Nephron progenitor cell (in vitro differentiated cells): ENCODE data around the gene PRR18.

Experiments used
- DNase-seq: peaks from one replicate; pipeline ENCODE4 v3.0.0; 2021
- H3K27ac Mint-ChIP-seq: 2 replicates; pipeline ENCODE4 v1.8.0; 2021; ENCODE audit warnings: mild to moderate bottlenecking, moderate library complexity, mixed read lengths
- H3K27me3 Mint-ChIP-seq: 2 replicates; pipeline ENCODE4 v1.8.0; 2021; ENCODE audit warnings: mild to moderate bottlenecking, low read depth, mixed read lengths; ENCODE audit not compliant: poor library complexity
- H3K36me3 Mint-ChIP-seq: 2 replicates; pipeline ENCODE4 v1.8.0; 2021; ENCODE audit warnings: low read depth, mixed read lengths
- H3K4me1 Mint-ChIP-seq: 2 replicates; pipeline ENCODE4 v1.8.0; 2021; ENCODE audit warnings: mixed read lengths
- H3K4me3 Mint-ChIP-seq: 2 replicates; pipeline ENCODE4 v1.8.0; 2021; ENCODE audit warnings: mild to moderate bottlenecking, moderate library complexity, mixed read lengths
- H3K9me3 Mint-ChIP-seq: 2 replicates; pipeline ENCODE4 v1.8.0; 2021; ENCODE audit warnings: mild to moderate bottlenecking, moderate library complexity, mixed read lengths
- TF ChIP-seq, protein P1 (sequence below): fragments of 200-600 bp; sonication (generic); IDR thresholded peaks from 2 replicates; pipeline ENCODE4 v1.5.0; 2021; ENCODE audit warnings: antibody characterized with exemption

Gene PRR18

DNA sequence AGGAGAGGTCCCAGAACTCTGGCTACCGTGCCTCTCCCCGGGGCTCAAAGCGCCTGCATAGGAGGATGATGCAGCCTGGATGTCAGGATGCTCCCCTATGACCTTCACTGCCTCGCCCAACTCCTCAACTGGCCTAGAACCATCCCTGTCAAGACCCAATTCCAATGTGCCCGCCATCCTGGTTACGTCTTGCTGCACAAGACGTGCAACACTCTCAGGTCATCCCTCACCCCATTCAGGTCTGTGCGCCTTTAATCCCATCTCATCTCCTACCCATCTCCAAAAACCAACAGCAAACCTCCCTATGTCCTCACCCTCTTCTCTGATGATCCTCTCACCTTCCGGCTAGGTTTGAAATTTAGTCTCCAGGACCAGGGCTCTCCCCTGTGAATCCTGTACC lies 30.7 kb upstream of the PRR18 start:
- Mint-ChIP-seq H3K9me3 (no peaks in the 10 kb centered on the region), H3K36me3 (peaks cover 31% of the 10 kb centered on the region), H3K4me3 (no peak overlapping the region), H3K4me1 (peaks cover 19% of the 10 kb centered on the region), H3K27me3 (no peaks in the 10 kb centered on the region), H3K27ac (no peak overlapping the region)
- TF ChIP-seq, protein P1, sequence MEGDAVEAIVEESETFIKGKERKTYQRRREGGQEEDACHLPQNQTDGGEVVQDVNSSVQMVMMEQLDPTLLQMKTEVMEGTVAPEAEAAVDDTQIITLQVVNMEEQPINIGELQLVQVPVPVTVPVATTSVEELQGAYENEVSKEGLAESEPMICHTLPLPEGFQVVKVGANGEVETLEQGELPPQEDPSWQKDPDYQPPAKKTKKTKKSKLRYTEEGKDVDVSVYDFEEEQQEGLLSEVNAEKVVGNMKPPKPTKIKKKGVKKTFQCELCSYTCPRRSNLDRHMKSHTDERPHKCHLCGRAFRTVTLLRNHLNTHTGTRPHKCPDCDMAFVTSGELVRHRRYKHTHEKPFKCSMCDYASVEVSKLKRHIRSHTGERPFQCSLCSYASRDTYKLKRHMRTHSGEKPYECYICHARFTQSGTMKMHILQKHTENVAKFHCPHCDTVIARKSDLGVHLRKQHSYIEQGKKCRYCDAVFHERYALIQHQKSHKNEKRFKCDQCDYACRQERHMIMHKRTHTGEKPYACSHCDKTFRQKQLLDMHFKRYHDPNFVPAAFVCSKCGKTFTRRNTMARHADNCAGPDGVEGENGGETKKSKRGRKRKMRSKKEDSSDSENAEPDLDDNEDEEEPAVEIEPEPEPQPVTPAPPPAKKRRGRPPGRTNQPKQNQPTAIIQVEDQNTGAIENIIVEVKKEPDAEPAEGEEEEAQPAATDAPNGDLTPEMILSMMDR: no peak
- DNase-seq: no peak

DNA sequence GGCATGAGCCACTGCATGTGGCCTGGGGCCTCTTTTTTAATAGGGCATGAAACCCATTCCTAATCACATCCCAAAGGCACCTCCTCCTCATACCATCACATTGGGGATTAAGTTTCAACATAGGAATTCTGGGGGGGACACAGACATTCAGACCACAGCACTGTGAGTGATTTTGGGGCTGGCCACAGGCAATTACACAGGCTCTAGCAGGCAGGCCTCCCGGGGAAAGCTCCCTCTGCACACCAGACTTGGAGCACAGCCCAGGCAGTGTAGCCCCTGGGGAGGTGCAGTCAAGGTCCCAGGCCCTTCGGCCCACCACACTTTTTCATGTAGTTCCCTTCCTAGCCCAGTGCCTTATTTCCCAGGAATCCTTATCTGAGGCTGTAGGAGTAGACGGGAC lies 28.7 kb upstream of the PRR18 start:
- Mint-ChIP-seq H3K4me3 (no peak overlapping the region), H3K27ac (no peak overlapping the region), H3K27me3 (no peaks in the 10 kb centered on the region), H3K9me3 (no peaks in the 10 kb centered on the region), H3K4me1 (peaks cover 15% of the 10 kb centered on the region), H3K36me3 (peaks cover 36% of the 10 kb centered on the region)
- DNase-seq: no peak
- TF ChIP-seq, protein P1: no peak

DNA sequence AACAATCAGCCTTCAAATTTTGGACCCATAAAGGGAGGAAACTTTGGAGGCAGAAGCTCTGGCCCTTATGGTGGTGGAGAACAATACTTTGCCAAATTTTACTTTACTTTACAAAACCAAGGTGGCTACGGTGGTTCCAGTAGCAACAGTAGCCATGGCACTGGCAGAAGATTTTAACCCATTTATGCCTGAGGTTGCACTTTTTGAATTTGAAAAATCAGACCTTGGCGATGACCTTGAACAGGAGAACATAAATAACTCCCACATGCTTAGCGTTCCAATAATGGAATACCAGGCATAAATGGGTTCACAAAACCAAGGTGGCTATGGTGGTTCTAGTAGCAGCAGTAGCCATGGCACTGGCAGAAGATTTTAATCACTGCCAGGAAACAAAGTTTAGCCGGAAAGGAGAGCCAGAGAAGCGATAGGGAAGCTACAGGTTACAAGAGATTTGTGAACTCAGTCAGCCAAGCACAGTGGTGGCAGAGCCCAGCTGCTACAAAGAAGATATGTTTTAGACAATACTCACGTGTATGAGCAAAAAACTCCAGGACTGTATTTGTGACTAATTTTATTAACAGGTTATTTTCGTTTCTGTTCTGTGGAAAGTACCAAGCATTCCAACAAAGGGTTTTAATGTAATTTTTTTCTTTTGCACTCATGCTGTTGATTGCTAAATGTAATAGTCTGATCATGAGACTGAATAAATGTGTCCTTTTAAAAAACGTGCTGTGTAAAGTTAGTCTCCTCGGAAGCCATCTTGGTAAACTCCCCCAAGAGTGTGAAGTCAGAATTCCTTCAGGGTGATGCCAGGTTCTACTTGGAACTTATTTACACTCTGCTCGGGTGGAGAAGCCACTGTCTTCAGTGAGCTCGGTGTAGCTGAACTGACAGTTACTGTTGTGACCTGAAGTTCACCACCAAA lies 27.4 kb upstream of the PRR18 start:
- Mint-ChIP-seq H3K36me3 (peaks cover 35% of the 10 kb centered on the region), H3K27ac (peak overlapping the region; percentile 39), H3K4me3 (no peak overlapping the region), H3K4me1 (peaks cover 11% of the 10 kb centered on the region), H3K27me3 (no peaks in the 10 kb centered on the region), H3K9me3 (no peaks in the 10 kb centered on the region)
- TF ChIP-seq, protein P1: no peak
- DNase-seq: no peak

DNA sequence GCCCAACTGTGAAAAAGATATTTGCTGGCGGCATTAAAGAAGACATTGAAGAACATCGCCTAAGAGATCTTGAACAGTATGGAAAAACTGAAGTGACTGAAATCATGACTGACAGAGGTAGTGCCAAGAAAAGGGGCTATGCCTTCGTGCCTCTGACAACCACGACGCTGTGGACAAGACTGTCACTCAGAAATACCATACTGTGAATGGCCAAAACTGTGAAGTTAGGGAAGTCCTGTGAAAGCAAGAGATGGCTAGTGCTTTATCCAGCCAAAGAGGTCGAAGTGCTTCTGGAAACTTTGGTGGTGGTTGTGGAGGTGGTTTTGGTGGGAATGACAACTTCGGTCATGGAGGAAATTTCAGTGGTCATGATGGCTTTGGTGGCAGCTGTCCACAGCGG lies 26.7 kb upstream of the PRR18 start:
- Mint-ChIP-seq H3K9me3 (no peaks in the 10 kb centered on the region), H3K4me3 (no peak overlapping the region), H3K36me3 (peaks cover 32% of the 10 kb centered on the region), H3K4me1 (peaks cover 14% of the 10 kb centered on the region), H3K27ac (no peak overlapping the region), H3K27me3 (no peaks in the 10 kb centered on the region)
- TF ChIP-seq, protein P1: no peak
- DNase-seq: no peak

DNA sequence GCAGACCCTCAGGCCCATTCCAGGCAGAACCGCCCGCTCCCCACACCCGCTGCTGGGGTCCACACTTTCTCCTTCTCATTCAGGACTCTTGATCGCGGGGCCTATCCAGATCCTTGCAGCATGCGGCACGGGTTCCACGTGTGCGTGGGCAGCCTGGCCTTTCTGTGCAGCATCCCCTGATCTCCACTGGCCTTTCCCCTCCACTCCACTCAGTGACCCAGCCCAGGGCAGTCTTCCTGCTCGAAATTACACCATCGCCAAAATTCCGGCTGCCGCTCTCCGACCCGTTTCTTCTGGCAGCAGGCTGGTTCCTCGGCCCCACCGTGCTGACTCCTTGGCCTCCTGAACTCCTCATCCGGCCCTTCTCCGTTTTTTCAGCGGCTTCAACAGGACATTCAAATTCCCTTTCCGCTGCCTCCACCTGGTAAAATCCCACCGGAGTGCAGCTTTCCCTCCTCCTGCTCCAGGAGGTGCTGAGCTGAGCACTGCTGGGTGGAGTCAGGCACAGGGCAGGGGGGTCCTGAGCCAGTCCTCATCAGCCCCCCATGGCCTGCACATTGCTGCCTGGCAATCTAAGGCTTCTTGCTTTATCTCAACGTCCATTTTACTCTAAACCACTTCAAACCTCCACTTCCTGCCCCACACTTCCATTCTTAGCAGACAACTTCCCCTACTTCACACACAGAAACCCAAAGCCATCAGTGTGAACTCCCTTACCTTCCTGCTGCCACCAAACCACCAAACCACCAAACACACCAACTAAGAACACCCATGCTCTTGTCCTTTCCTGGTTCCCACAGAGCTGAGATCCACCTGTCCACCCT lies 25.2 kb upstream of the PRR18 start:
- Mint-ChIP-seq H3K4me1 (peaks cover 14% of the 10 kb centered on the region), H3K27me3 (no peaks in the 10 kb centered on the region), H3K4me3 (no peak overlapping the region), H3K36me3 (peaks cover 41% of the 10 kb centered on the region), H3K9me3 (no peaks in the 10 kb centered on the region), H3K27ac (peak overlapping the region; percentile 89)
- TF ChIP-seq, protein P1: no peak
- DNase-seq: no peak
